Stimulated activated CD8-positive, alpha-beta memory T cell treated with anti-CD3 and anti-CD28 coated beads, Interleukin-15, amount 100 ng/mL, for 1 hour (primary cell): ENCODE data around the gene C1GALT1C1L.
A peak's percentile ranks its signal among the peaks of the same experiment; 100 is the strongest.
"Not testable (repeated sequence)": the region's sequence is repeated elsewhere in the genome, so short reads cannot be mapped to it uniquely, and the experiment has no call there.

Experiments used
- DNase-seq: peaks from one replicate; pipeline ENCODE4 v3.0.0-alpha.2; 2020; ENCODE audit warnings: low read depth

The C1GALT1C1L gene

GRCh38 chr2:43653506-43653905 lies 22.7 kb downstream of the C1GALT1C1L start:
- no peak for DNase-seq

GRCh38 chr2:43648994-43649701 lies 27.1 kb downstream of the C1GALT1C1L start:
- DNase-seq: no peak

- DNase-seq: no peak
Observed at GRCh38 chr2:43643680-43644079, 32.5 kb downstream of the C1GALT1C1L start.

GRCh38 chr2:43642363-43642762 lies 33.9 kb downstream of the C1GALT1C1L start:
- DNase-seq: no peak

GRCh38 chr2:43637030-43637803 lies 39.0 kb downstream of the C1GALT1C1L start, which contains the start of gene PLEKHH2:
PLEKHH2 (plus strand) TSS chr2:43637260; CDS start chr2:43644674, 7,414 bp downstream.
- peak; percentile 84 for DNase-seq

GRCh38 chr2:43636621-43637020 lies 39.6 kb downstream of the C1GALT1C1L start:
- no peak for DNase-seq

- not testable (repeated sequence) for DNase-seq
Observed at GRCh38 chr2:43636153-43636552, 40.1 kb downstream of the C1GALT1C1L start.

- no peak for DNase-seq
Observed at GRCh38 chr2:43634604-43635306, 41.5 kb downstream of the C1GALT1C1L start.

GRCh38 chr2:43631618-43632317 lies 44.5 kb downstream of the C1GALT1C1L start:
- no peak for DNase-seq
